Left forelimb (tissue), 1 donor: ENCODE results near the gene TNFSF13B.
"Not testable (repeated sequence)": the region's sequence is repeated elsewhere in the genome, so short reads cannot be mapped to it uniquely, and the experiment has no call there.

Experiments
- DNase-seq: peaks from one replicate; pipeline ENCODE4 v3.0.0-alpha.2; 2018; ENCODE audit warnings: low spot score

TNFSF13B gene

DNA sequence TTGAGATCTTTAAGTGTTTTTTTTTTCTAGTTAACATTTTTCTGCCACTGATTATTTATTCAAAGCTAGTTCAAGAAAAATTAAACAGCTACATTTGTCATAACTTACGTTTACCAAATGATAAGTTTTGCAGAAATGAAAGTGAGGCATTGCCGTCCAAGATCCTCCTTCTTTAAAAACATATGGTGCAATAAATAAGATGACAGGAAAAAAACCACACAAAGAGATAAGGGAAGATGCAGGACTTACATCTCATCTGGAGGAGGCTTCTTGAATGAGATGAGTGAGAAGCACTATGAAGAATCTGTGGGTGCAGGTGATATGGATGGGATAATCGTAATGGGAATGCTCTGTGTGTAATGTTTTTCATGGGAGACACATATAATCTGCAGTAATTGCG, 12.4 kb downstream of the TNFSF13B start:
- DNase-seq: no peak

DNA sequence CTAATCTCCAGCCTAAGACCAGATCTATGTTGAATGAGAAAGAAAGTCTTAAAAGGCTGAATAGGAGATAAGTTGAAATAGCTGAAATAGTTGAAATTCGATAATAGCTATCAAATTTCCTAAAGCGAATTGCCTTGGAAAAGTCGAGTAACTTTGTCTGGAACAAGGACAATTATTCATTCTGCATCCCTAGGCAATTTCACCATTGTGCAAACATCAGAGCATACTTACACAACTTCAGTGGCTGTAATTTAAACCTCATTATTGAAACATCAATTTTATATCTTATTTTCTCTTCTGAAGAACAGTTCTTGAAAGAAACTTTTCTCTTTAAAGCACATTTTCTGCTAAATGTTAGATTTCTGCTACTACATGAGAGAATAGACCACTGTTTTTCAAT, 13.6 kb downstream of the TNFSF13B start:
- no peak for DNase-seq

DNA sequence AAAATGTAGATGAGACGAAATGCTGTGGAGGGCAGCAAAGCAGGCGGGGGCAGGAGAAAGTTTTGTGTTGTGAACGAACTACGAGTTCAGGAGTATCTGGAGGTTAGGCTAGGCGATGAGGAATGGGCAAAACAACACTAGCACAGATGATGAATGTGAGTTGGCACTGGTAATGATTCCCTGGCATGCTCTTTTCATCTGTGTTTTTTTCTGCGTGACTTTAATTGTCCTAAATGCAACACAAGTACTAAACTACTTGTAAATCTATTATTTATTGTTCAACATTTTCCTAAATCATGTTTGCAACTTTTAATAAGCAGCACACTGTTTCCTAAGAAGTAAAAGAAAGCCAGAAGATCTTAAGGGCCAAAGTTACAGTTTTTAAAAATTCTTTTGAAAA, 19.2 kb downstream of the TNFSF13B start:
- no peak for DNase-seq

DNA sequence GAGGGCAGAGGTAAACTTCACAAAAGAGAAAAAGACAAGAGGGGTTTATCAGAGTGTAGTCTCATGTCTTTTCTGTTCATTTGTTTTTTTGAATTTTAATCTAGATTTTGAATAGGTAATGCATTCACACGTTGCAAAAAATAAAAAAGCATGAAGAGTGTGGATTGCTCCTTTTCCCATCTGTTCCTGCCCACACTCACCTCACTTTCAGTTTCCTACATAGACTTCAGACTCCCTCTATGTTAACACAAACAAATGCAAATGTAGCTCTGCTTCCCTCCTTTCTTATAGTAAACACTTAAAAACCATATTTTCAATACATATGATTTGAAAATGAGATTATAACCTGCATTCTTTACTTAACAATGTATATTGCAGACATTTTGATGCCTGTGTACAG, 20.3 kb downstream of the TNFSF13B start:
- DNase-seq: no peak

DNA sequence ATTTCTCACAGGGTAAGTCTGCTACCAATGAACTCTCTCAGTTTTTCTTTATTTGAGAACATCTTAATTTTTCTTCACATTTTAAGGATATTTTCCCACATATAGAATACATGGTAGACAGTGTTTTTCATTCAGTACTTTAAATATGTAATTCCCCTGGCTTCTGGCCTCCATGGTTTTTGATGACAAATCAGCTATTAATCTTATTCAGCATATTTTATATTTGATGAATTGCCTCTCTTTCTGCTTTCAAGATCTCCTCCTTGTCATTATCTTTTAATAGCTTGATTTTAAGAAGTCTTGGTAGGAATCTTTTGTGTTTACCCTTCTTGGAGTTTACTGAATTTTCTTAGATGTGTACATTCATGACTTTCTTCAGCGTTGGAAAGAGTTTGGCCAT, 27.6 kb downstream of the TNFSF13B start:
- DNase-seq: no peak

DNA sequence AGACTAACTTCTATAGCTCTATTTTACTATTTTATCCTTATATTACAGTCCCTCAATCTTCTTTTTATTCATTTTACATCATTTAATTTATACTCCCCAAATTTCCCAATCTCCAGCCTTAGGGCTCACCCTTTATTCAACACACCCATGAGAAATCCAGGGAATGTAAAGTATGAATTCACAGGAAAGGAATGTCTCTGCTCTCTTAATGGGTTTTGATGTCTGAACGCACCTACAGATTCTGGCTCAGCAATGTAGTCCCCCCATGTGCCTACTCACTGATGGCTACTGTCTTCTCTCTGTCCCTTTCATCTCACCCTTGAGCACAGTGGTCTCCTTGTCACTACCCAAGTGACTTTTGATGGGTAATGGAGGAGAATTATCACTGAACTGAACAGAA, 32.8 kb downstream of the TNFSF13B start:
- no peak for DNase-seq

DNA sequence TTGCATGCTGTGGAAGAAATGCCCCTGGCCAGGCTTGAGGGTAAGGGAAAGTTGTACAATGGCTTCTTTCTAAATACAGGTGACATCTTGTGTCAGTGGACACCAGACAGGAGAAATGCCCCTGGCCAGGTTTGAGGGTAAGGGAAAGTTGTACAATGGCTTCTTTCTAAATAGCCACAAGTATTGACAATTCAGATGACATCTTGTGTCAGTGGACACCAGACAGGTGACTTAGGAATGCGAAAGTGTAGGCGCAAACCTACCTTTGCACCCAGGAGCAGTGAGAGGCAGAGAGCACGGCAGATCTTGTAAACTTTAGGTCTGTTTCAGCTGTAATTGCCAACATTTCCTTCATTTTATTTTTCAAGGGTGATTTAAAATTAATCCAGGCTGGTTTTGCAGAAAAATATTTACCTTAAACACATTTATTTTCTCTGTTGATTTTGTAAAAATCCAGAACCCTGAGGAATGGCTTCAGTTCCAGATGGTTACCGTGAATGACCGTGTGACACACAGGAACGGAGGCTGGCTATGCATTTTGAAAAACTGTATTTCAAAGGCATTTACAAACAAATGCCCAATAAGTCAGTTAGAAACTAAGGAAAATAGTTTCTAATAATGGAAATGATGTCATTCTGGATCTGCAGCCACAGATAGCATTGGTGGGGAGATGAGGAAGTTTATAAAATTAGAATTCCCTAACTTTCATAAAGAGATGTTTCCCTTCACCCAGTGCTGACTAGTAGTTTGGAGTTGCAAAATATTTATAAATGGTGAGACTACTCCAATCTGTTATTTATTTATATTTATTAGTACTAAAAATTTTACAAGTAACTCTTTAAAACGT, 34.9 kb downstream of the TNFSF13B start:
- no peak for DNase-seq

DNA sequence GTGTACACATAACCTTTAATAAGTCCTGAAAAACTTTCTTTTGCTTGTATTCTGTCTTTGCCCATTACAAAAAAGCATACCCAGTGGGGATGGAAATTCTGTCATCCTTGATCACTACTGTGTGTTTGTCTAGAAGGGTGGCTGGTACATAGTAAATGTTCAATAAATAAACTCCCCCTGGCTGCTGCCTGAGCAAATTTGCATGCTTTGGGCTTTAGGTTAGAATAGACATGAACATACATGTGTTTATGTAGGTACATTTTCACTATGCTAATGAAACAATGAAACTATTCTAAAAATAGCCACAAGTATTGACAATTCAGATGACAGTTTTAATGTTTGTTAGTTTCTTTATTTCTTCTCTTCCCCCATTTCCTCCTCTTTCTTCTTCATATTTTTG, 36.1 kb downstream of the TNFSF13B start:
- no peak for DNase-seq

DNA sequence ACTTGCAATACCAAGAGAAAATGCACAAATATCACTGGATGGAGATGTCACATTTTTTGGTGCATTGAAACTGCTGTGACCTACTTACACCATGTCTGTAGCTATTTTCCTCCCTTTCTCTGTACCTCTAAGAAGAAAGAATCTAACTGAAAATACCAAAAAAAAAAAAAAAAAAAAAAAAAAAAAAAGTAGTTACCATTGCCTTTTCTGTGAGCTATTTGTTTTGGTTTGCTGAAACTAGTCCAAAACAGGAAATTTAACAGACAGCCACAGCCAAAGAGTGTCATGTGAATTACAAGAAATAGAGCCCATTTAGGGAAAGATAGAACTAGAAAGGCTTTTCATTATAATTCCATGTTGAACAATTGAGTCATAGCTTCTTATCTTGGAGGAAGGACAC, 37.3 kb downstream of the TNFSF13B start:
- DNase-seq: no peak

DNA sequence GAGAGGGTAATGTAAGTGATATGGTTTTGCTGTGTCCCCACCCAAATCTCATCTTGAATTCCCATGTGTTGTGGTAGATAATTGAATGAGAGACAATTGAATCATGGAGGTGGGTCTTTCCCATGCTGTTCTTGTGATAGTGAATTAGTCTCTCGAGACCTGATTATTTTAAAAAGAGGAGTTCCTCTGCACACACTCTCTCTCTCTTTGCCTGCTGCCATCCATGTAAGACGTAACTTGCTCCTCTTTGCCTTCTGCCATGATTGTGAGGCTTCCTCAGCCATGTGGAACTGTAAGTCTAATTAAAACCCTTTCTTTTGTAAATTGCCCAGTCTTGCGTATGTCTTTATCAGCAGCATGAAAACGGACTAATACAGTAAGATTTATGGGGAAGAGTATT, 42.1 kb downstream of the TNFSF13B start:
- not testable (repeated sequence) for DNase-seq

DNA sequence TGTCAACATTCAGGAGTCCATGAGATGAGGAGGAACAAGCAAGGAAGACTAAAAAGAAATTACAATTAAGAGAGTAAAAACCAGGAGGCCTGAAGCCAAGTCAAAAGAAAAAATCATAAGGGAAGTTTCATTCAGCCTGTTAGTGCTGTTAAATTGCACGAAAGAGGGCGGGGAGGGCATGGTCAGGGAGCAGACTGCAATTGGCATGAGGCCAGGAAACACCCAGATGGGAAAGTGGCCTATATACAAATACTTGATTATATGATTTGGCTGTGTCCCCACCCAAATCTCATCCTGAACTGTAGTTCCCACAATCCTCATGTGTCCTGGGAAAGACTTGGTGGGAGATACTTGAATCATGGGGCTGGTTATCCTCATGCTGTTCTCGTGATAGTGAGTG, 43.9 kb downstream of the TNFSF13B start:
- DNase-seq: no peak

DNA sequence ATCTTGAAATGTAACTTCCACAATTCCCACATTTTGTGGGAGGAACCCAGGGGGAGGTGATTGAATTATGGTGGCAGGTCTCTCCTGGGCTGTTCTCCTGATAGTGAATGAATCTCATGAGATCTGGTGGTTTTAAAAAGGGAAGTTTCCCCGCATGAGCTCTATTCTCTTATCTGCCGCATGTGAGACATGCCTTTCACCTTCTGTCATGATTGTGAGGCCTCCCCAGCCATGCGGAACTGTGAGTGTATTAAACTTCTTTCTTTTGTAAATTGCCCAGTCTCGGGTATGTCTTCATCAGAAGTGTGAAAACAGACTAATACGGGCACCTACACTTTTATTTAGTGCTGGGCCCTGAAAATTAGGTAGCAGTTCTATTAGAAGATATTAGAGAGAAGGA, 45.8 kb downstream of the TNFSF13B start:
- no peak for DNase-seq

DNA sequence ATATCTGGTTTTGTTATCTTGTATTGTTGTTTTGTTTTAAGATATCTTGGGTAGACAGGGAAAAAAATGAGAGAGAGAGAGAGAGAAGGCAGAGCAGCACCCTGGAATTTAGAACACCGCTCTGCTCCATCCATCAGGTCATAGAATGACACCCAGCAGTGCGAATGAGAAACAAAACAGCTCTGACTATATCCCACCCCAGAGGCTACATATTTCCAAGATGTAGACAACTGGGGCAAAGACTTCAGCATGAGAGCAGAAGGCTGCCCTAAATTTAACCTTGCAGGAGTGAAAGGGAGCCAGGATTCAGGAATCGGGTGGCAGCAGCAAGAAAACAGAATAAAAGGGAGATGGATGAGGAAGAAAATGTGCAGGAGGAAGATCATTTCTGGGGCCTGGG, 46.5 kb downstream of the TNFSF13B start:
- no peak for DNase-seq

DNA sequence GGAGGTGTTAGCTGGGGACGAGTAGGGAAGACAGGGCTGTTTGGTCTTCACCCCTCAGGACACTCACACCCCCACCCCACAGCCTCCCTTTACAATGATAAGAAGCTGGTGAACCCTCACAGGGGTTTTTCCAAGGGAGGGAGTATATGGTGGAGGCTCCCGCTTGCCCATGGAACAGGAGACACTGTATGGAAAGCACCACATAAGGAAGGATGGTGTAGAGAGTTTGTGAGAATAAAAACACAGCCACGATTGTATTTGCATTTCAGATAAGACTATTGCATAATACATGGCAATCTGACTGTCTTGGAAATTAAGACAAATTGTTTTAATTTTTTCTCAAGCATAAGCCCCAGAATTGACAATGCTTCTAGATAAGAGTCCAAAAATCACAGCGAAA, 46.9 kb downstream of the TNFSF13B start:
- DNase-seq: no peak

DNA sequence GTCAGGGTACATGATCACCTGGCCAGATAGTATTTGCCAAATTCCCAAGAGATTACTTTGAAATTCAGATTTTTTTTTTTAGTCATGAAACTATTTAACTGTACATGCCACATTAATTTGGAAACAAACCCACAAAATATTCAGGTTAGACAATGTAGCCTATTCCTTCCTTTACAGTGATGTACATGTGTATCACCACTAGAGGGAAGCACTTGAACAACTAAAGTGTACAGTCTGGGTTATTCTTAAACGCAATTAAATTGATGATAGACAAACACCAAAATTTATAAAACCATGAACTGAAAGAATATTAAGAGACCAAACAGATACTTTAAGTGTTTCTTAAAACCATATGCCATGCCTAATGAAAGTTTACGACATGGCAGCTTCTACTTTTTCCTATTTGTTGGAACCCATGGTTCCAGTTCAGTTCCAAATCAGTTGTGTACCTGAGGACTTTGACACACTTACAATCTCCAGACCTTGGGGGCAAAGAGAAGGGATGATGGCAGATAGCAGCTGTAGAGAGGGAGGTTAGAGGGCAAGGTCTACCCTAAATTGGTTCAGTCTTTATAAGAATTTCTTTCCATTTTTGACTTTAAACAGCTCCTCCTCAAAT, 52.8 kb downstream of the TNFSF13B start:
- DNase-seq: no peak

DNA sequence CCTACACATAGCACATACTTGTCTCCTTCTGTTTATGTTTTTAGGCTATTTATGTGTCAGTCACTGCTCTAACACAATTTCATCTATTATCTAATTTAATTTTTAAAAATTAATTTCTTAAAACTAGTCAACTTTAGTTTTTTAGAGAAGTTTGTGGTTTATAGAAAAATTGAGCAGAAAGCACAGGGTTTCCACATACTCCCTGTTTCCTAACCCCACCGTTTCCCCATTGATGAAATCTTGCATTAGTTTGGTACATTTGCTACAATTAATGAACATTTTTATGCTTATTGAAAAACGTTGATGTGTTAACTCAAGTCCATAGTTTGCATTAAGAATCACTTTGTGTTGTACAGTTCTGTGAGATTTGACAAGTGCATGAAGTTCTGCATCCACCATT, 53.5 kb downstream of the TNFSF13B start:
- DNase-seq: no peak

DNA sequence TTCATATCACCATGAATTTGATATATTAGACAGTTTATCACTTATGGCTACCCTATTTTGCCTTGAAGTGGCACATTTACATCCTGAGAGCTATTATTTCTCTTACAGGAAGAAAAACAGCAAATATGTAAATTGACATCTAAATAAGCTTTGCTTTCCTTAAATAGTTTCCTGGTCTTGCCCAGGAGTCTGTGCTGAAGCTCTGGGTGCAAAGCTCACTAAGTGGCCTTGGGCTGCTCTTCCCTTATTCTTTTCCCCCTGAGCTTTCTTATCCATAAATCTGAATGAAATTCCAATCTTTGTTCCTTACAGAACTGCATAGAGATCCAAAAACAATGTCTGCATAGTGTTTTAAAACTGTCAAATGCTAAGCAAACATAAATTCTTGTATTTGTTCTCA, 56.3 kb downstream of the TNFSF13B start:
- no peak for DNase-seq

DNA sequence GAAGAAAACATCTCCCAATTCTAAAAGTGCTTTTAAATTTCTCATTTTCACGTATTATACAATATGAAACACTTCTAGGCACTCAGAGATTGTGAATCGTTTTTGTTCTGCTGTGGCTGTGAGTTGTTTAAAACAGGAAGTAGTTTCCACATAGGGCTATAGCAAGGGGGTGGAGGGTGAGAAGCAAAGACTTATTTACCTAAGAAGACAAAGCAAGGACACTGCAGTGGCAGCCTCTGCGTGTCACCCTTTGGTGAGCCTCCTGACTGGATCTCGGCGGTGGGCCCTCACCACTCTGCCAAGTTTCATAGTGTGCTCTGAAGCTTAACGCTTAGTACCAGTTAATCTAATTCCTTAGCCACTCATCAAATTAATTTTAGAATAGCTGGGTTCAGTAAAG, 56.8 kb downstream of the TNFSF13B start:
- no peak for DNase-seq

DNA sequence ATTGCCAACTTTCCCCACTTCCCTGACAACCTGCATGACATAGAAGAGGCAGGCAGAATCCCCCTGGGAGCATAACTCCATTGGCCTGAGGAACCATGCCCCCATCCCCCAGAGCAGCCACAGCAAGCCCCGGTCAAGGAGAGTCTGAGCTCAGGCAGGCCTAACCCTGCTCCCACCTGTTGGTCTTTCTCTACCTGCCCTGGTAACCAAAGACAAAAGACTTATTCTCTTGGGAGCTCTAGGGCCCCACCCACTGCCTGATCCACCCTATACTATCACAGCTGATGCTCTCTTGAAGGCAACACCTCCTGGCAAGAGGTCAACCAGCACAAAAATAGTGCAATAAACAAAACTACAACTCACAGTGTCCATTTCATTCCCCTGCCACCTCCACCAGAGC, 59.3 kb downstream of the TNFSF13B start:
- no peak for DNase-seq

DNA sequence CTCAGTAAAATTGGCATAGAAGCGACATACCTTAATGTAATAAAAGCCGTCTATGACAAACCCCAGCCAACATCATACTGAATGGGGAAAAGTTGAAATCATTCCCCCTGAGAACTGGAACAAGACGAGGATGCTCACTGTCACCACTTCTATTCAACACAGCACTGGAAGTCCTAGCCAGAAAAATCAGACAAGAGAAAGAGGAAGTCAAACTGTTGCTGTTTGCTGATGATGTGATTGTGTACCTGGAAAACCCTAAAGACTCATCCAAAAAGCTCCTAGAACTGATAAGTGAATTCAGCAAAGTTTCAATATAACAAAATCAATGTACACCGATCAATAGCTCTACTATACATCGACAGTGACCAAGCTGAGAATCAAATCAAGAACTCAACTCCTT, 63.3 kb downstream of the TNFSF13B start:
- no peak for DNase-seq

DNA sequence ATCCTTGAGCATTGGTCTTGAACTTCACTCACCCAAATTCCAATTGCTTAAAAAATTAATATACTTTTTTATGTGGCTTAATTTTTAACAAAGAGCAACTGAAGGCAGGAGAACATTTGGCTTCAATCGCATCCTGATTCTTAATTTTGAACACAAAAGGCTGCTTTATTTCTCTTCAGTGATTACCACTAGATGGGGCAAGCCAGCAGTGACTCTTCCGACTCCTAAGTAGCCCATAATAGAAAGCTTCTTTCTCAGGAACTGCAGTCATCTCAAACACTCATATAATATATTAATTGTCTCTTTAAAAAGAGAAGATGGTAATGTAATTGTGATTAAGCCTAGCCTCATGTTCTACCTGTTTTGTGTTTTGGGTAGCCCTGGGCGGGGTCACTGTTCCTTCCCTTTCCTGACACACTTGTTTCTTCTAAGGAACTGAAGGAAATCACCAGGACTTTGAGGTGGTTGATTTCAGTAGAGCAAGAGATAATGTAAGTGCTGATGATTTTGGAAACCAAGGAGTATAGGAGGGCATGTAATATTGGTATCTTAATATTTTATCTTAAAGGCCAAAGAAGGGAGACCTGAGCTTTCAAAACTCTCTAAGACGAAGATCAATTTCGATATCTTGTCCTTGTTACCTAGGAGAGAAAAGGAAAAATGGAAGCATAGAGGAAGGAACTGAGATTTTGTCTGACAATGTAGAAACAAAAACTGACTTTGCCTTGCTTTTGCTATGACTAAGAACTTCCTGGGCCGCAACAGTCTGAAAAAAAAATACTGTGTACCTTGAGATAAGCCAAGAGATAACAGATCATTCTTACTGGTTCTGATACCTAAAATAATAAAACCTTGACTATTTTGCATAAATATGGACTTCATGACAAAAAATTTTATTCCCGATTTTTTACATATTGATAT, 73.1 kb downstream of the TNFSF13B start:
- no peak for DNase-seq

DNA sequence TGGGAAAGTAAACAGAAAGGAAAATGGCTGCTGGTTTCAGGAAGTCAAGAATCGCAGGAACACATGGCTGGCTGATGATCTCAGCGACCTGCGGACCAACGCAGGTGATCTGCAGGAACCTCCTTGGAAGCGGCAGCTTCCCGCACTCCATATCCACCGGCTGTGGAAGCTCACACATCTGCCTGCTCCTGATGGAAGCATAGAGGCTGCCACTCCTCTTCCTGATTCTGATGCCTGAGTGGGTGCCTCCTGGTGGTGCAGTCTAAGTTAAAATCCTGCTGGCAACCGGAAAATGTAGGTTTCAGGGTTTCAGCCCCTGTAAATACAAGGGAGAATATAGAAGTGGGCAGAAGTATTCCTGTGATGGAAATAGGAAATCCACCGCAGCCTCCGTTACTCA, 75.5 kb downstream of the TNFSF13B start:
- DNase-seq: no peak

DNA sequence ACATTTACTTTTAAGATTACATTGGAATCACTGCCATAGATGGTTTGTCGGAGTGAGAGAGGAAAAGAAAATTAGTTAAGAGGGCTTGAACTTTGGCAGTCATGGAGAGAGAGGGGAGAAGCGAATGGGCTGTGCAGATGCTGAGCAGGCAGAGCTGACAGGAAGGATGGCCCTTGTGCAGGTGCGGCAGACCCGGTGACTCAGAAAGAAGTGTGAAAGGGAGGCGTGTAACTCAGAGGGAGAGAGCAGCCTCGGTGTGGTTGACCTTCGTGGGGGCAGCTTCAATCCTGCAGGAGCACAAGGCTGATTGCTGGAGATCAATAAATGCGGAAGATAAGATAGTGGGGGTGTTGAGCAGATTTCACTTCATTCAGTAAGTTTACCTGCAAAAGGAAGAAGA, 76.9 kb downstream of the TNFSF13B start:
- no peak for DNase-seq
